ENCODE data around the gene AAMP.

Gene AAMP

DNA sequence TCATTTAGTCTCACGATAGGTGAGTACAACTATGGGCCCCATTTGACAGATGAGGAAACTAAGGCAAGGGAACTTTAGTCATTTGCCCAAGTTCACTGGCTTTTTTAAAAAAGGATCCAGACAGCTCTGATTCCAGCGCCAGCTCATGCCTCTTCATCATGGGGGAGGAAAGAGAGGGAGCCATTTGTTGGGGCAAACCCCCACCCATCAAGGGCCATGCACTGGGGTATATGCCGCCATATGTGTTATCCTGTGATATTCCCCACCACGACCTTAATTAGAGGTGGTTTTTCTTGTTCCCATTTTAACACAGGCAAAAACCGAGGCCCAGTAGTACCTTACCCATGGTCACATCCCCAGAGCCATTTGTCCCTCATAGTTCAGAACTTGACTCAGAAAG, 9.8 kb downstream of the AAMP start:
- DNase-seq (ENCODE audit: low spot score), result no peak

DNA sequence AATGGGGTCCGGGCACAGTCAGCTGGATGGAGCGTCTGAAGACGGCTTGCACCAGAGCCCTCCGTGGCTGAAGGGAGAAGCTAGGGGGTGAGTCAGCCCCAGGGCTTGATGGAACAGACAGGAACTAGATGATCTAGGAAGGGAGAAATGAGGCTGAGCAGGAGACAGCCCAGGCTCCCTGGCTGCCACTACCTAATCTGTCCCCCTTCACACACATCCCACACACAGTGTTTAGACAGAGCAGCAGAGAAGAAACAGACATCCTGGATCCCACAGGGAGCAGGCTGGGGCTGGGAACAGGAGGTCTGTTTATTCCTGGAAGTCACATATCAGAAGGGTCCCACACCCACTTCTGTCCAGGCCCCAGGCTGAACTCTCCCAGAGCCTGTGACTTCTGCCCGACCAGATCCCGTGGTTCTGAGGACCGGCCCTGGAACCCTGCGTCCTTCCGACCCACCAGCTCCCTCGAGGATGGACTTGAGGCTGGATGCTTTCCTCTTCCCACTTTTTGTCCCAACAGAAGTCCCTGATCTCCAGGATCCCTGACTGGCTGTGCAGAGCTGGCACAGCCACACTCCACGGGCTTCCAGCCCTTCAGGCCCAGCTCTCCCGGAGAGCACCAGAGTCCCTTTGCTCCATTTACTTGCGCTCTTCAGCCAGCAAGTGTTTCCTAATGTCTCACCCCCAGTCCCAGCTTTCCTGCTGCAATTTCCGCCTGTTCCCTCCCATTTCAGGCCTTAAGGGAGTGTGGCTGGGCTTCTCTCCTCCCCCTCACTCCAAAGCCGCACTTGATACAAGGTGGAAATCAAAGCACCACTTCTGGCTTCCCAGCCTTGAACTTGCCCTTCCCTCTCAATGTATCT, 10.6 kb downstream of the AAMP start:
- no peak for DNase-seq (ENCODE audit: low spot score)

DNA sequence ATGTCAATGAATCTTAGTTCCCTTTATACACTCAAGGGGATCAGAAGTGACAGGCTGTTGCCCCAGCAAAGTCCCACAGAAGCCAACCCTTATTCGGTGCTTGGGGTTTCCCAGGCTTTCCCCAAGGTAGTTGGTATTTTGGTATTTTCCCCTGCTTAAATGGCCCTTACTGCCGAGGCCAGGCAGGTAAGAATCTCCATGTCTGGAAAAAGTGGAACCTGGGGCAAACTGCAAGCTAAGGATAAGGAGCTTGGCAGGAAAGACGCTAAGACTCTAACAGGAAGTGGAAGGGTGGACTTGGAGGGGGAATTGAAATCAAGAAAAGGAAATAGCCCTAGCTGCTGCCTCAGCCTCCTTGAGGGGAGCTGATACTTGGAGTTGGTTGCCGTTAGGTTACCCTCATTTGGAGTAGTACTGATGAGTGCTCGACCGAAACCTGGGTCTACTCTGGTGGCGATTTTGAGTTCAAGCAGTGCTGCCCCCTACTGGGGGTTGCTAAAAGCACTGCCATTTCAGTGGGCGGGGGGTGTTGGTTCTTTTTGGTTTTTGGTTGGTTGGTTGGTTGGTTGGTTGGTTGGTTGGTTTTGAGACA, 12.5 kb downstream of the AAMP start:
- peak; percentile 84 for DNase-seq (ENCODE audit: low spot score)

DNA sequence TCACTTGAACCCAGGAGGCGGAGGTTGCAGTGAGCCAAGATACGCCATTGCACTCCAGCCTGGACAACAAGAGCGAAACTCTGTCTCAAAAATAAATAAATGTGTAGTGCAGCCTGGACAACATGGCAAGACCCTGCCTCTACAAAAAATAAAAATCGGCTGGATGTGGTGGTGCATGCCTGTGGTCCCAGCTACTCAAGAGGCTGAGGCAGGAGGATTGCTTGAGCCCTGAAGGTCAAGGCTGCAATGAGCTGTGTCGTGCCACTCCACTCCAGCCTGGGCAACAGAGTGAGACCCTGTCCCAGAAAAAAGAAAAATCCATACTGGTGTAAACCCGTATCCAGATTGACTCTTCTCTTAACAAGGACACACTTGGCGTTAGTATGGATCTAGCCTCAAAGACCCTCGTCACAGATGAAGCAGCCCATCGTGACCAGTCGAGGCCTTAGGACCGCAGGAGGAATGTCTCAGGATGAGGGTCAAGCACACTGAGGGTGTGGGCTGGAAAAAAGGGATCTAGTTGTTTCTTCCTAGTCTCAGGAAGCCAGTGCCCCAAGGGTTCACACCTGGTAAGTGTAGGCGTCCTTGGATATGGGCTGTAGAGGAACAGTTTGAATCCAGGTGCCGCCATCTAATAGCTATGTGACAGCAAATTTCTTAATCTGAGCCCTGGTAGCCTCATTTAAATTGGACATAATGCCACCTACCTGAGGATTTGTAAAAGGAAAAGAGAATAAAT, 13.2 kb downstream of the AAMP start:
- no peak for DNase-seq (ENCODE audit: low spot score)

DNA sequence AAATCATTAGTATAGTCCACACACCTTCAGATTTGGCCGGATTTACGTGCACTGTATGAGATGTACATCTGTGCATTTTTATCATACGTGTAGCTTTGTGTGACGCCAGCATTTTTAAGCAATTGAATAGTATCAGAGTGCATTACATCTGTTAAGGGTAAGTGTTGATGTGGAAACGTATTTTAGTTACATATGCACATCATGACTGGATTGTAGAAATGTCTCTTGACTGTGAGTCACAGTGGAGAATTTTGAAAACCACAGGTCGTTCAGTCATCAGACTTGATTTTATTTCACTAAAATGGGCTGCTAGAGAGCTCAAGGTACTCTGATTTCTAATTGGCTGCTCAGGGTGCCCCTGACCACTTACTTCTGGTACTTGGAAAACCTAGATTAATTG, 14.5 kb downstream of the AAMP start:
- DNase-seq (ENCODE audit: low spot score), result no peak

DNA sequence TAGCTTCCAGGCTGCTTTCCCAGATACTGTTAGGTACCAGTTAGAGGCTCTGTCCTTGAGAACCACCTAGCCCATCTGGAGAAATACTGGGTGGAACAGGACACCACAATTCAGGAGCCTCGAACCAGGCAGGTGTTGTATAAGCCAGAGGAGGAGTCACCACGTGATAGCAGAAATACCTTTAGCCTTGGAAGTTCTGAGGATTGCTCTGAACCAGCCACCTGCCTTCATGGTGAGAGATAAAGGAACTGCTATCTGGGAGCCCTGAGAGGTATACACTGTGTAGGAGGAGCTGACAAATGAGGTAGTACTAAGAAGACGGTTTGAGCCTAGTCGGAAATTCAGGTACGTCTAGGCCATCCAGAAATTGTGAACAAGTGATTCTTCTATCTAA, 16.7 kb downstream of the AAMP start:
- no peak for DNase-seq (ENCODE audit: low spot score)

DNA sequence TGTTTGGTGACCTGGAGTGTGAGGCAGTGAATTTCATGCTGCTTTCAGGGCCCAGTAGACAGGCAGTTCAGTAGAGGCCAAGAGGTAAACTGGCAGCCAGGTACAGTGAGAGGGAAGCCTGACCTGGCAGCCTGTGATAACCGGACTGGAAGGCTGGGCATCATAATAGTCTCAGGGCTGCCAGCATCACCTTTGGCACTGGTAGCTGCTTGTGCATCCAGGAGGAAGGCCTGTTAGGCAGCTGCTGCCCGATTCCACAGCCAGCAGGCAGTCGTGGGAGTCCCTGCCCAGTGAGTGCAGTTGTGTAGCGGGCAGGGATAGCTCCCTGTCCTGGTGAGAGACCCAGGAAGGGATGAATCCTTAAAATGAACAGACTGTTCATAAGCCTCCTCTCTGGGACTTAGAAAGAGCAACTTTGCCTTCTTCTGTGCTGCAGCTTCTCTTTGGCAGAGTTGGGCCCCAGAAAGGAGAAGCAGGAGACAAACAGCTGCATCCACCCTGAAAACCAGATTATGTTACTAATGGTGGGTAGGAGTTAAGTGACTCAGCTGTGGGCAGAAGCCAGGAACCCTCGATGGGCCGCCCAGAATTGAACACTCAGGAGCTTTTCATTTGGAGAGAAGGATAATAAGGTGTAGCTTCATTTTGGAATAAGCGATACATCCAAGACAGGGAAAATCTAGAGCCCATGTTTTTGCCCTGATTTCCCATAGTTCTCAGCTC, 17.3 kb downstream of the AAMP start:
- no peak for DNase-seq (ENCODE audit: low spot score)

DNA sequence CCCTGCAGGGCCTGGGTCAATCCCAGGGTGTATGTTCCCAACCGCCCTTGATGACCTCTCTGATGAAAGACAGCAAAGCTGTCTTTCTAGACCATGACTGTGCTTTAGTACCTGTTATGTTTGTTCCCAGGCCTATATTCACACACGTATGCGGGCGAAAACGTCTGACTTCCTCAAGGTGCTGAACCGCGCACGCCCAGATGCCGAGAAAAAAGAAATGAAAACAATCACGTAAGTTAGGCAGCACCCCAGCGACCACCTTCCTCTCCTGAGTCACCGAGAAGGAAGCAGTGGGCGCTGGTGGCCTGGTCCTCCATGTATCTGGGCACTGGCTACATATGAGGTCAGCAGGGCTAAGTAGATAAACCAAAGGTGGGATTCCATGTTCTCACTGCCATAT, 20.2 kb downstream of the AAMP start:
- no peak for DNase-seq (ENCODE audit: low spot score)

DNA sequence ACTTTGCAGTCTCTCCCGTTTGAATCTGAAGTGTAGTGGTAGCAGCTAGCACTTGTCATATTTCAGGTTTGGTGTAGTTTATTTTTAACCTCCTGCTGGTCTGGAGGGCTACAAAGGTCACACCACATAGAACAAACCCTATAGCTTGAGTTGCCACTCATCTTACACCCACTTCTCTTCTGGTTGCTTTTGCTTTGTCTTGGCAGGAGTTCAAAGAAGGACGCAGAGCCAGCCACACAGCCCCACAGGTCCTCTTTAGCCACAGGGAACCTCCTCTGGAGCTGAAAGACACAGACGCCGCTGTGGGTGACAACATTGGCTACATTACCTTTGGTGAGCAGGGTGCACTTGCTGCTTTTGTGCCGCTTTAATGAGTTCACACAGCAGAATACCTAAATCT, 24.7 kb downstream of the AAMP start:
- no peak for DNase-seq (ENCODE audit: low spot score)

DNA sequence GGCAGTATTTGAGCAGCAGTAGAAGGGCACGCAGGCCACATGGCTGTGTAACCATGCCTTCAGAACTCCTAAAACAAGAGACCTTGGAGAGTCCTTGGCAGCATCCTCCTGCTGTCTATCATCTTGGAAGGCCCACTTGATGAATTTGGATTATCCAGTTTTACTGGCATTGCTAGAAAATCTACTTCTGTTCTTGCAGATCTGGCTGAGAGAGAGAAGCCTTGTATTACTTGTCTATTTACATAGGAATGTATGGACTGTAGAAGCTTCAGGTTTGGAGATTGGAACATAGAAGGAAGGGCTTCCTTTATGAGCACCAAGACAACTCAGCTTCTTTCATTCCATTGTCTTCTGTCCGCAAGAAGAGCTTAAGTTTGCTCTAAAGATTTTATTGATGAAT, 25.3 kb downstream of the AAMP start:
- no peak for DNase-seq (ENCODE audit: low spot score)

DNA sequence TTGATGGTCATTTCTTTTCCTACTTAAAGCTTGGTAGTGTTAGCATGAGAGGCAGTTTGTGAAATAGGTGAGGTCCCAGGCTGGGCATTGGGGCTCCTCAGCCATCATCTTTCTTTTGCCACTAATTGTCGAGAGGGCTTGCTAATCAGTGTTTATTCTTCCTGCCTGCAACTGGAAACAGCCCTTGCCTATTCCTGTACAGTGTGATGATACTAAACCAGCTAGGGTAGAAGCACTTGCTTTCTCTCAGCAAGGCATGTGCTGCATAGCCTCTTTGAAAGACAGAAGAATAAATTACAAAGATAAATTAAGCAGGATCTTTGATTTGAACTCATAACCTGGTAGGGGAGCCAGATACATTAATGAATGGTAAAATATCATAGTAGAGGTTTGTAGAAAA, 25.7 kb downstream of the AAMP start:
- no peak for DNase-seq (ENCODE audit: low spot score)

DNA sequence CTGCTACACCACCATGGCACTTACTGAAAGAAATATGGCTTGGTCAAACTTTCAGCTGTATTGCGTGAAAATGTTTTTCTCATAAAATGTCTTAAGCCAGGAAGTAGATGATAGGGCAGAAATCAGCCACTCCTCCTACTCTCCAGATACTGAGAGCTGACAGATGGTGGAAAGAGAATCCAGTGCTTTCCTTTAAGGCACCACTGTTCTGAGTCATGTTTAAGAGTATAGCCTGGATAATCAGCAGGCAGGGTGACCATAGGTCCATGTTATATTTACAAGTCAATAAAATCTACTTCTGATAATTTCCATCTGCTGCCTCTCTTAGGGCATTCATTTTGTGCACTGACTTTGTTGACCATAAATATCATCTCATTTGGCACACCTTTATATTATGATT, 31.1 kb downstream of the AAMP start:
- no peak for DNase-seq (ENCODE audit: low spot score)

DNA sequence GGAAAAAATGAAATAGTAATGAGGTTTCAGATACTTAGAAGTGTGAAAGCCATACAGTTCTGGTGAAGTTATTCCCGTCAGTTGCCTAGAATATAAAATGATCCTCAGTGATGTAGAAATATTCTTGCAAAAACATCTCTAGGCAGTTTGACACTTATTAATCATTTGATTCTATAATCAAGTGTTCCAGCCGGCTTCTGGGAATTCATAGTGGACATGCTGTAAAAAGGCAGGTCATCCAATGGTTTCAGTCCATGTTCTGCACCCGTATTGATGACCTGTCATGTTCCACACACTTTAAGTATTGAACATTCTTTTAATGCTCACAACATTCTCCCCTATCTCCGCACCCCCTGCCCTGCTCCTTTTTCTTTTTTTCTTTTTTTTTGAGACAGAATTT, 33.1 kb downstream of the AAMP start:
- DNase-seq (ENCODE audit: low spot score), result no peak

DNA sequence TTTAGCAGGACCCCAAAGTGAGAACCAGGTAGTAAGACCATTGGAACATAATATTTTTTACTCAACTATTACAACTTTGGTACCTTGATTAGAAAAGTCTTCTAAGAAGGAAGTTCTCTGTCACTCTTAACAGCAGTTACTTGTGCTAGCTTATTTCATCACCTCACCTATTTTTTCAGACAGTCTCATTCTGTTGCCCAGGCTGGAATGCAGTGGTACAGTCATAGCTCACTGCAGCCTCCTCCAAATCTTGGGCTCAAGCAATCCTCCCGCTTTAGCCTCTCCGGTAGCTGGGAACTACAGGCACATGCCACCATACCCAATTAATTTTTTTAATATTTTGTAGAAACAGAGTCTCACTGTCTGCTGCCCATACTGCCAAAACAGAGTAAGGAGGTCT, 34.9 kb downstream of the AAMP start:
- DNase-seq (ENCODE audit: low spot score), result no peak

DNA sequence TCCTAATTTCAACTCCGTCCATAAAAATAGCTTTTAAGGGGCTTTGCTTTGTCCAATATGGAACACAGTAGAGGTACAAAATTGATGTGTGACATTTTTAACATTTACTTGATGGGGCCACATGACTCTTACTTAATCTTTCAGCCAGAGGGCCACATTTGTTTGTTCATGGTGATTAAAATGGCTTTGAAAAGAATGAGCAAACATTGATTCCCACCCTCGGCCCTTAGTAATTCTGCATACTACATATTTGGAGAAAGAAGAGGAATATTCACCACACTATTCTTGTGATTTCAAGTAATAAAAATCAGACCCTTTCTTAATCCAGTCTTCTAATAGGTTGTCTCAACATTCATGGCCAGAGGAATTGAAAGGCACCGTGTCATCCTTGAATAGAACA, 35.4 kb downstream of the AAMP start:
- no peak for DNase-seq (ENCODE audit: low spot score)

DNA sequence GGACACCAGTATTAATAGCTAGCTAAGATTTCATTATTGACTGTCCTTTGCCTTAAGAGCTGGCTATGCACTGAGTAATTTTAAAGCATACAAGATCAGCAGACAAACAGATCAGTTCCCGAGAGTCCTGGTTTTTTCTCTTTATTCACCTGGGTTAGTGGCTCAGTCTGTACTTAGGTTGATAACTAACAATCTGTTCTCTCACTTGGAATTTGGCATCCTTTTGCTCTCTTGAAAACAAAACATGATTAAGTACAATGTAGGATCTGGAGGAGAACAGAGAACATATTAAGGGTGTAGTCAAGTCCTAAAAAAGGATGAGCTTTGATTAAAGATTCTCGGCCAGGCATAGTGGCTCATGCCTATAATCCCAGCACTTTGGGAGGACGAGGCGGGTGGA, 36.4 kb downstream of the AAMP start:
- DNase-seq (ENCODE audit: low spot score), result no peak

DNA sequence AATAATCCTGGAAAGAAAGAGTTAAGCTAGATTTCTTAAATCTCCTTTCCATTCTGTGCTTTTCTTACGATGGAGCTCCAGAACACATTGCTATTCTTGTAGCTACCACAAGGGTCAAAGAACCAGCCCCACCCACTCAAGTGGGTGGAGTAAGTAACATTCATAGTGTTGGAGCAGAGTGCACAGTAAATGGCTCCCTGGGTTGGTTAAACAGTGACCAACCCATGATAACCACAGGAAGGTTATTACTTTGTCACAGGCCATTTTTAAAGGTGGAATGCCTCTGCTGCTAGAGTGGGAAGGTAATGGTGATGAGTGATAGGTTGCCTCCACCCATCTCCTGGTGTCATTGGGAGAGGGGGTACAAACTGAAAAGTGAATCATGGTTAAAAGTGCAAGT, 39.1 kb downstream of the AAMP start:
- DNase-seq (ENCODE audit: low spot score), result no peak

DNA sequence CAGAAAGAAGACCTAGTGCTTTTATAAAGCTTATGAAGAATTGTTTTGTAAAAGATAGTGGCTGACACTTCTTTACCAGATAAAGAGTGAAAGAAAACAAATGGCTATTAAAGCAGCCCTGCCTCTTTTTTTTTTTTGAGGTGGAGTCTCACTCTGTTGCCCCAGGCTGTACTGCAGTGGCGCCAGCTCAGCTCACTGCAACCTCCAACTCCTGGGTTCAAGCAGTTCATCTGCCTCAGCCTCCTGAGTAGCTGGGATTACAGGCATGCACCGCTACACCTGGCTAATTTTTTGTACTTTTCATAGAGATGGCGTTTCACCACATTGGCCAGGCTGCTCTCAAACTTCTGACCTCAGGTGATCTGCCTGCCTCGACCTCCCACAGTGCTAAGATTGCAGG, 40.1 kb downstream of the AAMP start:
- no peak for DNase-seq (ENCODE audit: low spot score)

DNA sequence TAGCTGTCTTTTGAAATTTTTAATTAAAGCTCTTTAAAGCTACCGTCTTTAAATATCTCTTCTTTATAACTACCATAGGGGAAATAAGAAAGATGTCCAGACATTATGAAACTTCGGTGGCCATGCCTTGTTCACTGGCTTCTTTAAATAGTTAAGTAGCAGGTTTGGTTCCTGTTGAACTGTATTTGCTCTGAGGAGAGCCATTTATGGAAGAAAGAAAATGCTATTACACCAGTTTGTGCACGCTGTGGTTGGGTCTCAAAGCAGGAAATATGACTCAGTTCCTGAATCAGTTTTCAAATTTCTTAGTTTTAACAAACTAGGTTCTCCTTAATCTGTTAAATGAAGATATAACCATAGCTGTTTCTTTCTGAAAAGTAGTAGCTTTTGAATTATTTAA, 40.7 kb downstream of the AAMP start:
- DNase-seq (ENCODE audit: low spot score), result peak; percentile 66

DNA sequence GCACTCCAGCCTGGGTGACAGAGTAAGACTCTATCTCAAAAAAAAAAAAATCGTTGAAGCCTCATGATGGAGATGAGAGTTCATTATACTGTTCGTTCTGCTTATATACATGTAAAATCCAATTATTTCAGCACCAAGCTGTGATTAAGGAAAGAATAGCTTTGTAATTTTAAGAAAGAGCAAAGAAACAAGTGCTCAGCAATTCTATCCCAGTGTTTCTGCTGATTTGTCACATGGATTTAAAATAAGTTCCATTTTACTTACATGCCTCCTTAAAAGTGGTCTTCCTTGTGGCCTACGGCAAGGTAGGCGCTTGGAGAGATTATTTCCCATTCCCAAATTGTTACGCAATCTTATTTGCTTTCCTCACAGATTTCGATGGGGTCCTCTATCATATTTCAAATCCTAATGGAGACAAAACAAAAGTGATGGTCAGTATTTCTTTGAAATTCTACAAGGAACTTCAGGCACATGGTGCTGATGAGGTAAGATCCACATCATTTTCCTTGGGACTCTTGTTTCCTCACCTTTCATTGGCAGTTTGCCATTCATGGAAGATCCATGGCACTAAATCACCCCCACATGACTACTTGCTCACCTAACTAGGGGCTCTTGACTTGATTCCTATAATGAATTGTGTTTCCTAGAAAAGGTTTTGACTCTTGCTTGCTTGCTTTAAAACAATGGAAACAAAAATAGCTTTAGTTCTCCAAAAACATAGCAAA, 41.4 kb downstream of the AAMP start:
- no peak for DNase-seq (ENCODE audit: low spot score)

DNA sequence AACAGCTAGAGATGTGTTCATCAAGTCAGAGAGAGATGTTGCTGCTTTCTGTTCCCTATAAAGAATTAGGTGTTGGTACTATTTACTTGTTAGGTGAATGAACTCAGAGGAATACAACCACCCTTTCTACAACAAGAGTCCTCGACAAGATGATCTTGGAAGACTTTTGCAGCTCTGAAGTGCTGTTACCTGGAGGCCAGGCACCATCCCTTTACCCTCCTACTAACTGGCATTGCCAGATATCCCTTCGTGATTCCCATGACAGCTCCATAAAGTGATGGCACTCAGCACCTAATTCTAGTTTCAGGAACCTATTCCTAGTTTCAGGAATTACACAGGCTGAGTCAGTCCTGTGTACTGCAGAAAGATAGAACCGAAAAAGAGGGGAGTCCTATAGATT, 43.0 kb downstream of the AAMP start:
- no peak for DNase-seq (ENCODE audit: low spot score)

DNA sequence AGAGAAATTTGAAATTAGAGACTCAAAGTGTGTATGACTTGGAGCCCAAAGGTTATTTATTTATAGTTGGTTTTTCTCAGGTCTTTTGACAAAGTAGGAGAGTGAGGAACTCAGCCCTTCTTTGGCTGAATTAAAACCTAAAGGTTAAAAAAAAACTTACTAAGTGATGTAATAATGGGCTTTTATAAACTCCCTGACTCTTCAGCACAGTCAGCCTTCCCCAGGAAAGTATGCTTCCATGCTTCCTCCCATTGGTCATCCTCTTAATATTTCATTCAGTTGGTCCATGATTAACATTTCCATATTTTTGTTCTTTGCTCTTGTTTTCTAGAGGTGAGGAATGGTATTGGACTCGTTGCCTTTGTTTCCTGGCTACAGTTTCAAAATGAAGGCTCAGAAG, 45.8 kb downstream of the AAMP start:
- DNase-seq (ENCODE audit: low spot score), result no peak
